ENCODE results near the gene FHAD1. TPM values are rescaled to one million over a fixed set of nuclear protein-coding genes. Genes with fewer than 3 reads are reported as not detected.

The FHAD1 gene
- total and polyA plus RNA-seq, 11 donors: 0.06 to 1.1 (median 0.12) TPM; not detected in 4

DNA sequence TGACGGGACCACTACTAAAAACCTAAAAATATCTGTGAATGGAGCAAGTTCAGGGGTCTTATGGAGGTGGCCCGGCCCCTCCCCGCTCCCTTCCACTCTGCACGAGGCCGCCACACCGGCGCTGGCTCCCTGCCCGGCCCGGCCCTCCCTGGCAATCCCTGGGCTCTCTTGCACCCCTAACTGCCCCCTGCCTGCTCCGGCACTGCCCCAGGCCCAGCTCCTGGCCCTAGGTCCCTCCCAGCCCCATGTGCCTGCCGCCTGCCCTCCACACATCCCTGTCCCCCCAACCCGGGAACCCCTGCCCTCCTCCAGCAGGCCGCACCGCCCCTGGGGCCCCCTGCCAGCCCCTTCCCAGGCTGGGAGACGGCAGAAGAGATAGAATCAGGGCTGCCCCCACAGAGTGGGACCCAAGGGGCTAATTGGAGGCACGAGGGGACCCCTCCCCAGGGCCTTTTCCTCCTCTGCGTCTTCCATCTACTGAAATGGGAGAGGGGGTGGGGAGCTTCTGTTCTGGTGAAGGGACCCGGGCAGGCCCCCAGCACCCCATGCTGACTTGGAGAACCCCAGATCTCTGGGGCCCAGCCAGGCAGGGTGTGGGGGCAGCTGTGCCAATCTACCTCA is 181.9 kb downstream of the FHAD1 start:
- Histone ChIP-seq H3K36me3 (peaks cover 0 to 62% (median 7%) of the 10 kb centered on the region in 9 donors), H3K4me1 (peaks cover 0 to 33% (median 11%) of the 10 kb centered on the region in 12 donors), H3K27ac (no peak overlapping the region), H3K4me3 (no peak overlapping the region), H3K27me3 (no peaks in the 10 kb centered on the region), H3K9me3 (no peaks in the 10 kb centered on the region)
- TF ChIP-seq, protein P1, sequence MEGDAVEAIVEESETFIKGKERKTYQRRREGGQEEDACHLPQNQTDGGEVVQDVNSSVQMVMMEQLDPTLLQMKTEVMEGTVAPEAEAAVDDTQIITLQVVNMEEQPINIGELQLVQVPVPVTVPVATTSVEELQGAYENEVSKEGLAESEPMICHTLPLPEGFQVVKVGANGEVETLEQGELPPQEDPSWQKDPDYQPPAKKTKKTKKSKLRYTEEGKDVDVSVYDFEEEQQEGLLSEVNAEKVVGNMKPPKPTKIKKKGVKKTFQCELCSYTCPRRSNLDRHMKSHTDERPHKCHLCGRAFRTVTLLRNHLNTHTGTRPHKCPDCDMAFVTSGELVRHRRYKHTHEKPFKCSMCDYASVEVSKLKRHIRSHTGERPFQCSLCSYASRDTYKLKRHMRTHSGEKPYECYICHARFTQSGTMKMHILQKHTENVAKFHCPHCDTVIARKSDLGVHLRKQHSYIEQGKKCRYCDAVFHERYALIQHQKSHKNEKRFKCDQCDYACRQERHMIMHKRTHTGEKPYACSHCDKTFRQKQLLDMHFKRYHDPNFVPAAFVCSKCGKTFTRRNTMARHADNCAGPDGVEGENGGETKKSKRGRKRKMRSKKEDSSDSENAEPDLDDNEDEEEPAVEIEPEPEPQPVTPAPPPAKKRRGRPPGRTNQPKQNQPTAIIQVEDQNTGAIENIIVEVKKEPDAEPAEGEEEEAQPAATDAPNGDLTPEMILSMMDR (IDR thresholded peaks at IDR 0.05): no peak
- no peak for TF ChIP-seq POLR2A (IDR thresholded peaks at IDR 0.05)
- ATAC-seq (no peak), DNase-seq (no peak)
- intact Hi-C loops (cut with DNase I): loop anchor here in 3 of 10 donors (5.0 to 10.0 kb wide), 3 partner anchors 274 to 284 kb away; partner anchors contain the start of gene TMEM51 (in 2 of the 3)
- 86 to 91% (median 90%) methylated on average over 15 to 18 of the region's 18 CpGs for WGBS, 4 donors

DNA sequence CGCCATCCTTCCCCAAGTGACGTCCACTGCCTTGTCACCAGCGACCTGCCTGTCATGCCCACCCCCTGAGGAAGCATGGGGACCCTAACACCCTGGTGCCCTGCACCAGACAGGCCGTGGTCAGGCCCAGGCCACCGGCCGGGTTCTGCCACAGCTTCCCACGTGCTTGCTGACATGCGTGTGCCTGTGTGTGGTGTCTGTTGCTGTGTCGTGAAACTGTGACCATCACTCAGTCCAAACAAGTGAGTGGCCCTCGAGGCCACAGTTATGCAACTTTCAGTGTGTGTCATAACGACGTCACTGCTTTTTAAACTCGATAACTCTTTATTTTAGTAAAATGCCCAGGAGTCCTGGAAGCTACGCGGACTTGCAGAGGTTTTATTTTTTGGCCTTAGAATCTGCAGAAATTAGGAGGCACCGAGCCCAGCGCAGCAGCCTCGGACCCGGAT is 182.7 kb downstream of the FHAD1 start:
- intact Hi-C loops (cut with DNase I): loop anchor here in 6 of 10 donors (2.0 to 10.0 kb wide), 7 partner anchors 105 to 305 kb away; partner anchors contain the start of gene TMEM51 (in 4 of the 6)
- H3K36me3 ChIP-seq: peaks cover 0 to 56% (median 7%) of the 10 kb centered on the region in 9 donors
- no peak for DNase-seq

DNA sequence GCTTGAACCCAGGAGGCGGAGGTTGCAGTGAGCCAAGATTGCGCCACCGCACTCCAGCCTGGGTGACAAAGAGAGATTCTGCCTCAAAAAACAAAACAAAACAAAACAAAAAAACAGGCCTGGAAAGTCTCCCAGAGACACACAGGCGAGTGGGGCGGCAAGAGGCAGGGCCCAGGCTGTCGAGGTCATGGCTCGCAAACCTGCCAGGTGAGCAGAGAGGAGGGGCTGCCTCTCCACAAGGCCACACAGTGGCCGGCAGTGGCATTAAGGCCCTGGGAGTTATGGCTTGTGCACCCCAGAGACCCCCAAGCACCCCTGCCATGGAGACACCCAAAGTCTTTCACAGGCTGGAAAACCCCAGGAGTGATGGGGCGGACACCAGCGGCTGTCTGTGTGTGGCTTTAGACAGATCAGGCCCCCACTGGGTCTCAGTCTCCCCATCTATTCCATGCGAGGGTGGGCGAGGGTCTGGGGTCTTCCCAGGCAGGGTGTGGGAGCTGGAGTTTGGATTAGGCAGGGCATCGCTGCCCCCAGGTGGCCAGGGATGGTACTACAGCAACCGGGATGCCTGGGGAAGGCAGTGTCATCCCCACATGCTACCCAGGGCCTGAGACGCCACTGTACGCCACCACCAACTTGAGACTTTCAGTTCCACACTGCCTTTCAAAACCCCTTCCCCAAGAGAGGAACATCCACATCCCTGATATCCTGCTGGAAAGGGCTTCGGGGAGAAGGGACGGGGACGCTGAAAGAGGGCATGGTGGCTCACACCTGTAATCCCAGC is 184.0 kb downstream of the FHAD1 start:
- peaks cover 0 to 47% (median 3%) of the 10 kb centered on the region in 9 donors for H3K36me3 ChIP-seq

More for the DNA sequence above, 182.7 kb downstream of the FHAD1 start:
- WGBS, 4 donors: 89 to 98% (median 91%) methylated on average over 19 of the region's 19 CpGs
- TF ChIP-seq, protein P1 (IDR thresholded peaks at IDR 0.05): no peak
- TF ChIP-seq POLR2A (IDR thresholded peaks at IDR 0.05): no peak
- Histone ChIP-seq H3K4me3 (no peak overlapping the region), H3K4me1 (peaks cover 0 to 26% (median 11%) of the 10 kb centered on the region in 12 donors), H3K27me3 (no peaks in the 10 kb centered on the region), H3K27ac (no peak overlapping the region), H3K9me3 (no peaks in the 10 kb centered on the region)
- no peak for ATAC-seq

More for the DNA sequence above, 184.0 kb downstream of the FHAD1 start:
- H3K4me3 ChIP-seq: no peak overlapping the region
- intact Hi-C loops (cut with DNase I): loop anchor here in 8 of 10 donors (1.0 to 10.0 kb wide), 8 partner anchors 103 to 306 kb away; partner anchors contain the start of gene TMEM51 (in 2 of the 8)
- WGBS, 4 donors: 60 to 91% (median 62%) methylated on average over 11 to 19 of the region's 19 CpGs
- no peak for TF ChIP-seq POLR2A (IDR thresholded peaks at IDR 0.05)
- TF ChIP-seq, protein P1 (IDR thresholded peaks at IDR 0.05): peak; percentile 86 to 98 (median 96)
- H3K4me1 ChIP-seq: peaks cover 0 to 25% (median 11%) of the 10 kb centered on the region in 12 donors
- no peaks in the 10 kb centered on the region for H3K27me3 ChIP-seq
- H3K27ac ChIP-seq: no peak overlapping the region
- peak; percentile 22 to 77 (median 58) for ATAC-seq
- H3K9me3 ChIP-seq: no peaks in the 10 kb centered on the region
- DNase-seq: peak in 4 of 5 donors; percentile 67 to 82 (median 68)
